Testis (tissue), 2 donors: ENCODE measurements around the gene AFP.

Source experiments
- CTCF ChIP-seq, 3 experiments: fragments of 450-650 bp in 2 of 3; fragments of 200-600 bp in 1 of 3; sonication (generic) in 1 of 3; IDR thresholded peaks; one replicate each; pipeline ENCODE4 v1.5.1; 2016 to 2019; ENCODE audit warnings: antibody characterized with exemption in 3 of 3, mild to moderate bottlenecking in 2 of 3, moderate library complexity in 1 of 3
- POLR2A ChIP-seq: fragments of 450-650 bp; IDR thresholded peaks from one replicate; pipeline ENCODE4 v1.6.1; 2017; ENCODE audit warnings: antibody characterized with exemption, mild to moderate bottlenecking, moderate library complexity

- TF ChIP-seq CTCF (IDR thresholded peaks at IDR 0.05) (no peak), POLR2A (no peak)
These were observed 28.8 kb upstream of the AFP start for GRCh38 chr4:73407227-73407673.
